RWPE1 (cell line): ENCODE results near the gene MEX3A.
A peak's percentile ranks its signal among the peaks of the same experiment; 100 is the strongest.

Experiments
- CTCF ChIA-PET: fragments of 350-600 bp; sonication (Branson Sonifier 250); formaldehyde crosslinking; extraction: SDS; loops from one replicate; lab custom pipeline; 2021; lab: Yijun Ruan, JAX
- POLR2A ChIA-PET: fragments of 400-600 bp; formaldehyde crosslinking; extraction: SDS; loops from one replicate; lab custom pipeline; 2020; ENCODE audit warnings: antibody characterized with exemption; ENCODE audit not compliant: low non-redundant PET; lab: Yijun Ruan, JAX
- DNase-seq: peaks from one replicate; pipeline ENCODE4 v3.0.0; 2012; ENCODE audit warnings: low spot score
- H3K27ac ChIP-seq: fragments of 450-650 bp; 2 replicates; pipeline ENCODE4 v1.5.1; 2017
- CTCF ChIP-seq: fragments of 450-650 bp; conservative IDR thresholded peaks from 2 replicates; pipeline ENCODE4 v1.5.1; 2017; ENCODE audit warnings: low read depth, mild to moderate bottlenecking

The MEX3A gene

DNA sequence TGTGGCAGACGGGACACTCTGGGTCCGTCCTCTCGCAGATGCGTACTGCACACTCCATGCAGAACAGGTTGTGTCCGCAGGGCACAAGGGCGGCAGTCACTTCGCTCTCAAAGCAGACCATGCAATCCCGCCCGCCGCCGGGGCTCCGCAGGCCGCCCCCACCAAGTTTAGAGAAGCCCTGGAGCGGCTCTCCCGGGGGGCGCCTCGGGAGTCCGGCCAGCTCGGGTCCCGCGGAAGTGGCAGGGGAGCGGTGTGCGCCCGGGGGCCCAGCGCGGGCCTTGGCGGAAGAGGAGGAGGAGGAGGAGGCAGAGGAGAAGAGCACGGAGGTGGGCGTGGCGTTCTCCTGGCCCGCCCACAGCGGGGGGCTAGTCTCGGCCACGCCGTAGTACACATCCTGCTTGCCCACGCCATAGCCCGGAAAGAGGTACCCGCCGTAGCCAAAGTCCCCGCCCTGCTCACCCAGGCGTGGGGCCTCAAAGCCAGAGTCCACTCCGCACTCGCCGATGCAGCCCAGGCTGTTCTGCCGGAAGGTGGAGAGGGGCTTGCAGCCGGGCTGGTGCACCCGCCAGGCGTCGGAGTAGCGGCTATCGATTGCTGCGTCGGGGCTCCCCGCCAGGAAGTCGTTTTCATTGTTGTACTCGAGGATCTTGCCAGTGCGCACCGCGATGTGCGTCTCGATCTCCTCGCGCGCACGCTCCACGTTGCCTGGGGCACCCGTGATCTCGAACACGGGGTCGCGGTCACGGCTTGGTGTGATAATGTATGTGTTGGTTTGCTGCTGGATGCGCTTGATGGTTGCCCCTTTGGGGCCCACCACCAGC is 5.4 kb downstream of the MEX3A start:
- ChIA-PET POLR2A (no interaction called here), CTCF (no interaction called here)
- no peak for DNase-seq
- TF ChIP-seq CTCF = no peak
- H3K27ac ChIP-seq = 0 out of 2 replicates have a peak overlapping the region, but pooled peaks have one; percentile 6

DNA sequence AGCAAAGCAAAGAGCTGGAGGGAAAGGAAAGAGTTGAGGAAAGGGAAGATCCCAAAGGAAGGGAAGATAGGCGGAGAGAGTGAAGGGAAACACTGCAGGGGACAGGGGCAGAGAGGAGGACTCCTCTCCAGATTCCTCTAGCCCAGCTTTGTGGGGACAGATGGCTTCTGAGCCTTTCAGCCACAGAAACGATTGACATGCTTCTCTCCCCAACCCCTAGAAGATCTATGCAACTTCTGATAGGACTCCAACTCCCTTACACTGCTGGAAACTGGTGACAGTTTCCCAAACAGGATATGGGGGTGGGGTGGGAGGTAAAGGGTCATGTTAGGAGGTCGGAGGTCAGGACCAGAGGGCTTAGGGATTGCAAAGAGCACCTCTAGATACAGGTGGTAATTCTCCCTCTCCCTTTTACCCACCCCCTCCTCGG is 6.5 kb downstream of the MEX3A start:
- no peak for DNase-seq
- CTCF ChIA-PET = interaction anchor here (1.6 kb wide), 1 partner anchor 9 kb away, joined by 4 read pairs; no protein-coding TSS in a partner anchor
- POLR2A ChIA-PET = no interaction called here
- peak overlapping the region; percentile 15; the same call in 1 of the 2 replicates for H3K27ac ChIP-seq
- no peak for TF ChIP-seq CTCF

DNA sequence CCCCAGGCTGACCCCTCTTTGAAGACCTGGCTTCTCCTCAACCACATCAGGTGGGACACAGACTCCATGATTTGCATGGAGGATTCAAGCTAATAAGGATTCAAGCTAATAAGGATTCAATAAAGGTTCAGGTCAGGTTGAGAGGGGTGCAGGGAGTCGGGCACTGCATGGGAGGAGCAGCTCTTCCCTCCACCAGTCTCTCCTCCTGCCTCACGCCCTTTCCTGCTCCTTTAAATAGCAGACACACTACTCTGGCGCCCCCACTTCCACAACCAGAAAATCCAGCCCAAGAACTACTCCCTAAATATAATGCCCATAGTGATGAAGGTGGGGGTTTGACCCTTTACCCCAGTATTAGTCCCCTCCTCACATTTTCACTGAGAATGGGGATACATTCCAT is 7.1 kb downstream of the MEX3A start:
- H3K27ac ChIP-seq = peak overlapping the region; percentile 16; the same call in 1 of the 2 replicates
- DNase-seq = no peak
- TF ChIP-seq CTCF = no peak
- POLR2A ChIA-PET = no interaction called here
- CTCF ChIA-PET = interaction anchor here (1.6 kb wide), 1 partner anchor 8 kb away, joined by 4 read pairs; no protein-coding TSS in a partner anchor

DNA sequence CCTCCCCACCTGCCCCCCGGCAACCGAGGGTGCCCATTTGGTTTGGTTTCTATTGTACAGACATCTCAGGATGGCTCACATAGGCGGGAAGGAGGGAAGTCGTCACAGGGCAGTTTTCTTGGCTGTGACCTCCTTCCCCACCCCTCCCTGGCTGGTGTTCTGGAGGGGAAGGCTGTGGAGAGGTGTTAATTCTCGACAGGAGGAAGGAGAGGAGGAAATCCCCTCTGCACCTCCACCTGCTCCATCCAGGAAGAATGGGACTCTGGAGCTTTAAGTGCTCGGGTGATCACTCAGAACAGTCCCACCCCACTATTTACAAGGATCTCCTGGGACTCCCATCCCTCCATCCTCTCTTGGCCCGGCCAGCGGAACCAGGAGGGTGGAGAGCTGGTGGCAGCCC is 7.6 kb downstream of the MEX3A start:
- CTCF ChIA-PET = interaction anchor here (1.6 kb wide), 1 partner anchor 8 kb away, joined by 4 read pairs; no protein-coding TSS in a partner anchor
- TF ChIP-seq CTCF = no peak
- POLR2A ChIA-PET = no interaction called here
- DNase-seq = no peak
- peak overlapping the region; percentile 16; the same call in 1 of the 2 replicates for H3K27ac ChIP-seq

DNA sequence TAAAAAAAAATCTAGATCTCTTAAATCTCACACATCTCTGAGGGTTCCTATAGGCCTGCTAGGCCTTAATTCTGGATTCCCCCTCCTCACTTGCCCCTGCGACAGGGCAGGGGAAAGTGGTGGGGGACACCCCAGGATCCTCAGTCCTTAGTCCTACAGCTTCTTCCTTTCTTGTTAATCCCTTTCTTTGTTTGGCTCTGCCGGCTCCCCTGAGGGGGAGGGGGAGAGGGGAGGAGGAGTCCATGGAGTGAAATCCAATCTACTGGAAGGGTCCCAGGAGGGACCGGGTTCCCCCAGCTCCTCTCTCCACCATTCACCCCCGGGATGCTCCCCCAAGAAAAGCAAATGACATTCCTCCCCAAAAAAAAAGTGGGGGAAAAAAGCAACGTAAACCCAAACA is 8.5 kb downstream of the MEX3A start:
- CTCF ChIA-PET = interaction anchor here (0.6 to 0.7 kb wide), 3 partner anchors 8 to 56 kb away, joined by 5 read pairs; partner anchors contain the start of gene UBQLN4
- no peak for DNase-seq
- no peak for TF ChIP-seq CTCF
- POLR2A ChIA-PET = no interaction called here
- H3K27ac ChIP-seq = no peak overlapping the region

GRCh38 chr1:156073110-156073687 is 9.1 kb downstream of the MEX3A start:
- H3K27ac ChIP-seq = no peak overlapping the region; the same call in 1 of the 2 replicates
- no peak for DNase-seq
- ChIA-PET CTCF (interaction anchor here (0.6 to 0.7 kb wide), 3 partner anchors 8 to 57 kb away, joined by 5 read pairs; partner anchors contain the start of gene UBQLN4), POLR2A (no interaction called here)
- no peak for TF ChIP-seq CTCF
